CD4-positive, alpha-beta T cell treated with Interleukin-15 for 4 hours (primary cell): ENCODE data around the gene INPP5A.

Source experiments
- DNase-seq: peaks from one replicate; pipeline ENCODE4 v3.0.0-alpha.2; 2020; ENCODE audit warnings: low spot score

Gene INPP5A

GRCh38 chr10:132804287-132804686 is 266.7 kb downstream of the INPP5A start:
- DNase-seq = no peak

DNA sequence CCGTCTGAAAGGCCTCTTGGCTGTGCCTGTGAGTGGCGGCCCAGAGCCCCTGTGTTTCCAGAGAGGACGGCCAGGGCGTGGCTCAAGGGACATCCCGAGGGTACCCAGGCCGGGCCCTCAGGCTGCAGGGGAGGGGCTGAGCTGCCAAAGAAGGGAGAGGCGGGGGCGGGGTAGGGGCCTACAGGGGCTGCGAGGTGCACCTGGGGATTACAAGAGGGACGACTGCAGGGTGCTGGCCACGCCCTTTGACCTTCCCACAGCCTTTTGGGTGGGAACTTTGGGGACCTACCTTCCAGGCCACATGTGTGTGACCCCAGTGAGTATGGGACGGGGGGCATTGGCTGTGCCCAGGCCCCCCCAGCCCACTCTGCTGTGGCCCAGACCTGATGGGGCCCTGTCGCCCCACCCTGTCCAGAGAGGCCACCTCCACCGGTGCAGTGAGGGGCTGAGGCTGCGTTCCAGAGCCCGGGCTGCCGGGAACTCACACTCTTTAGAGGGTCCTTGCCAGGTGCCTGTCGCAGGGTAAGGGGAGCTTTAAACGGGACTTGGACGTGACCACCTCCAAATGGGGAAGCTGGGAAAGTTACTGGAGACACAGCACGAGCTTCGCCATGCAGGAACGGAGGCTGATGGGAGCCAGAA is 267.3 kb downstream of the INPP5A start:
- DNase-seq = no peak

DNA sequence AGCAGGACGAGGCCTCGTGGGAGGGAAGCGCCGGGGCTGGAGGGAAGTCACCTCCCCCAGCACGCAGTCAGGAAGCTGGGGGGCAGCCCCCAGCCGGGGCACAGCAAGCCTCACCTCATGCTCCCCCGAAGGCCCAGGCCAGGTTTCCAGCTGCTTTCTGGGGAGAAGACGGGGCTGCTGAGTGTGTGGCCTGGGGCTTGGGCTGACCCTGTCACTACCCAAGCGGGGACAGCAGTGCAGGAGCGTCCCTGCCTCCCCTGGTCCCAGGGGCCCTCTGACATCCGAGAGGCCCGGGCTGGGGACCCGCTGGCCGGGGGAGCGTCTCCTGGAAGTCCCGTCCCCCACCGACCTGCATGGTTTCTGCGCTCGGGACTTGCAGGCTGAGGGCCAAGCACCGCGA is 268.0 kb downstream of the INPP5A start:
- DNase-seq = no peak

DNA sequence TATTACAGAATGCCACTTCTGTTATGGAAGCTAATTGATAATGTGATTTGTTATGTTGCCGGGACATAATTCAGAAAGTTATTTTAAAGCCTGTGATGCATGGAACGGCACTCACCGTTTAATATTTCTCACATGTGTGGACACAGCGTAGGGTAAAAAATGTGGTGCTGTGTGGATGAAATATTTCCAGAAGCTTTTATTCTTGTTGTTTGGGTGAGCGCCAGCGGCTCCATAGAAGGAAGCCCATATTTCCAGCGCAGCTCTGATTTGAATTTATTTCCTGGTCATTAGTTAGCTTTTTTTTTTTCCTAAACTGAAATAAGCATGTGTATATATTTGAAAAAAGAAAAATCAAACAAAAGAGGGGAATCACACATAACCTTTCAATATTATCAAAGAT is 268.5 kb downstream of the INPP5A start:
- no peak for DNase-seq

- DNase-seq = no peak
Observed at GRCh38 chr10:132806561-132807003, 269.0 kb downstream of the INPP5A start.

GRCh38 chr10:132807621-132808049 is 270.0 kb downstream of the INPP5A start:
- no peak for DNase-seq

- DNase-seq = no peak
Observed at GRCh38 chr10:132808383-132809231, 271.0 kb downstream of the INPP5A start.

- no peak for DNase-seq
Observed at GRCh38 chr10:132809232-132810140, 271.9 kb downstream of the INPP5A start.

- DNase-seq = no peak
Observed at GRCh38 chr10:132810141-132810806, 272.7 kb downstream of the INPP5A start.

DNA sequence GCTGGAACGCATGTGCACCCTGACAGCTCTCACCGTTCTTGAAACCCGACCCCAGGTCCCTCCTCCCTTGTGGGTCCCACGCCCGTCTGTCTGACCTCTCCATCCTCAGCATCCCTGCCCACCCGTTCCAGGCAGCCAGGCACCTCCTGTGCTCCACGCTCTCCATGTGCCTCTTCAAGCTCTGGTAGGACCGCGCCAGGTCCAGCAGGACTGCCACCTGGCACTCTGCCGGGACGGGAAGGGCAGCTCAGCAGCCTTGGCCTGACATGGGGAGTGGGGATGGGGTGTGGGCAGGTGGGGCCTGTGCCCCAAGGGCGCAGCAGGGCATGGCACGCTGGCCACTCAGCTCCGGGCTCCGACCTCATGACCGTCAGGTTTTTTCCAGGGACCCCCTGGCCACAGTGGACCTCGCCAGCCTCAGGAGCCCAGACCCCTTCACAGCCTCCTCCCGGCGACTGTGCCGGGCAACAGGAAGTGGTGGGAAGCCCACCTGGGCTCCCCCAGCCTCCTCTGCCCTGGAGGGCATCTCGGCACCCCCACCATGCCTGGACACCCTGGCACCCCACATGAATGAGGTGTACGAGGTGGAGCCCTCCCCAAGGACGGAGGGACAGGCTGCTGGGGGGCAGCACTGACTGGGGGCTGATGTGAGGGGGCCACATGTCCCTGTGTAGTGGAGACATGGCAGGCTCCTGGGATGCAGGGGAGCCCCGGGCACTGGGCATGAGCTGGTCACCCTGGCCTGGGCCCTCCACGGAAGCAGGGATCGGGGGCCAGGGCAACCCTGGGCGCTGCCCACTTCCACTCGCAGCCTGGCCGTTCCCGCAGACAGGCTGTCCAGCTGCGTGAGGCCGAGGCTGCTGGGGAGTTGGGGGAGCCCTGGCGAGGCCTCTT is 273.5 kb downstream of the INPP5A start:
- DNase-seq = no peak

DNA sequence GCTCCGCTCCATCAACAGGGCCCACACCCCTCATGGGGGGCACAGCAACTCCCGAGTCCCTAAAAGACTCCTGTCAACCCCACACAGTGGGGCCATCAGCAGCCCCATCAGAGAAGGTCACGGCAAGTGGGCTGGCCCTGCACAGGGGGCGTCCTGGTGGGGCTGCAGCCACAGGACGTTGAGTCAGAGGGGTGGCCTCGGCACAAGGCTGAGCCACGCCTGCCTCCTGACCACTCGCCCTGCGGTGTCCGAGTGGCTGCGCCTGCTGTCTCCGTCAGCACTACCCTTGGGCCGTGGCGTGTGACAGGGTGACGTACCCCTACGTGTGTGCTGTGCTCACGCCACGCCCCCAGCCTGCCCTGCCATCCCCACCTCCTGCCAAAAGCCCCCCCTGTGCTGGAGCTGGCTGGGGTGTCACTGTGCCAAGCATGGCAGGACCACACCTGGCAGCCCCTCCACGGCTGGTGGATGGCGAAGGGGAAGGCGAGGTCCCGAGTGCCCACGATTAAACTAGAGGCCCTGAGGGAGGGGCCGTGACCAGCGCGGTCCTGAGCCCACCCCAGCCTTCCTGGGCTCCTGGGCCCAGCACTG is 274.4 kb downstream of the INPP5A start:
- no peak for DNase-seq

DNA sequence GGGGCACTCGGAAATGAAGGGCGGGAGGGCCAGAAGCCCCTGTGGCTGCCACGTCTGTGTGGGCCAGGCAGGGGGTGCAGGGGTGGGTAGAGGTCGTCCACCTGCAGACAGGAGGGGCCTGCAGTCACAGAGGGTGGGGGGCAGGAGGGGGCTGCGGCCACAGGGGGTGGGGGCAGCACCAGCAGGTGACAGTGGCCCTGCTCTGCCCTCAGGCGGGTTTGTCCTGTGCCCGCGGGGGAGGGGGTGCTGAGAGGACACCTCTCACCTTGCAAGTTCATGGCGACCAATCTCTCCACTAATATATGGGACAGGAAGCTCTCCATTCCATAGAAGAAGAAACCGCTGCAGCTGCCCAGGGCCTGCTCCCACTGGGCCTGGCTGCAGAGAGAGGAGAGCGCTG is 274.9 kb downstream of the INPP5A start:
- DNase-seq = no peak

DNA sequence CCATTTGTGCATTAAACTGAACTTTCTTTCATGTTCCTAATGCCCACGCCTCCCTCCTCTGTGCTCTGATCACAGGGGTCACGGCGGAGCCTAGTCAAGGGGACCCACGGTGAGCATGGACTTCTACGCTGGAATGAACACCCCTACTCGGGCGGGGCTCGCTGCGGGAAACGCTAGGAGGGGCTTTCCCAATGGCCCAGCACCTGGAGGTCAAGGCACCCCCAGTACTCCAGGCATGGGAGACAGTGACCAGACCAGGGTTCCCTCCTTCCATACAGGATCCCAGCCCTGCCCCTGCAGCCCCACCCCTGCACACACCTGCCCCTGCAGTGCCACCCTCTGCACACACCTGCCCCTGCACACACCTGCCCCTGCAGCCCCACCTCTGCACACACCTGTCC is 275.4 kb downstream of the INPP5A start:
- no peak for DNase-seq

DNA sequence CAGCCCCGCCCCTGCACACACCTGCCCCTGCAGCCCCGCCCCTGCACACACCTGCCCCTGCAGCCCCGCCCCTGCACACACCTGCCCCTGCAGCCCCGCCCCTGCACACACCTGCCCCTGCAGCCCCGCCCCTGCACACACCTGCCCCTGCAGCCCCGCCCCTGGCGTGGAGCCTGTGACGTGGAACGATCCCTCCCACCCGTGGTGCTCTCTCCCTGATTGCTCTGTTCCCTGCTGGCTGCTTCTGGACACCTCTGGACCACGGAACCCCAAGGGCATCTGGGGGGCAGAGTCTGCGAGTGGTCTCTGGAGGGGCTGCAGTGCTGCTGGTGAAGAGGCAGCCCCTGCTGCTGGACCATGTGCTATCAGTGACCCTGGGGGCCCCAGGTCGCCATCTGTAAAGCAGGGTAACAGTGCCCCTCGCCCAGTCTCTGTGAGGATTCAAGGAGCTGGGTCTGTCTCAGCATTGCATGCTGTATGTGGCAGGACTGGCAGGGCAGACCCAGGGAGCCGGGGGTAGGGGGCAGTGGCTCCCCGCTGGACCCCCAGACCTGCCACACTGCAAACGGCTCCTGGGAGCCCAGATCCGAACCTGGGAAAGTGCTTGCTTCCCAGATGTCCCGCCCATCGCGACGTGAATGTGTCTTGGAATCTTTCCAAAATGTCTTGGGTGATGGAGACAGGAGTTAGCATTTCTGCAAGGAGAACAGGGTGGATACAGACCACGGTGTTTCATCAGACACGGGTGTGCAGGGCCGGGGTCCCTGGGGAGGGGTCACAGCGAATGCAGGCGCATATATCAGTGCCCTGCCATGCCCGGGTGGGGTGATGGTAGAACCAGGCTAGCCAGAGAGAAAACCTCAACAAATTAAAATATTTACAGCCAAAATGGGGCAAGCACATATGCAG is 276.2 kb downstream of the INPP5A start:
- DNase-seq = no peak

DNA sequence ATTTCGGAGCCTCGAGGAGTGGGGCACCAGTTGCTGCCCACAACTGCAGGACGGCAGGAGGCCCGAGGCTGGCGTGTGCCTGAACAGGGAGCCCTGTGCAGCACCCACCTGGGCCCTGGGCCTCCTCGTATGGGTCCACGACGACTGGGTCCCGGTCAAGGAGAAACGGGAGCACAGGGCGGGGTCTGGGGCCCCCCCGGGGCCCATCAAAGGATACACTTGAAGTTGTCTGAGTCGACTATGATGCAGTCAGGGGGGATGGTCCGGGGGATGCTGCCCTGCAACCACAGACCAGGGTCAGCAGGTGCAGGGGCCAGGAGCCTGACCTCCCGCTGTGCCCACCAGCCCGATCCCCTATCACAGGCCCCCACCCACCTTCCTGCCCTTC is 276.9 kb downstream of the INPP5A start:
- DNase-seq = no peak

- no peak for DNase-seq
Observed at GRCh38 chr10:132815168-132815857, 277.7 kb downstream of the INPP5A start.

DNA sequence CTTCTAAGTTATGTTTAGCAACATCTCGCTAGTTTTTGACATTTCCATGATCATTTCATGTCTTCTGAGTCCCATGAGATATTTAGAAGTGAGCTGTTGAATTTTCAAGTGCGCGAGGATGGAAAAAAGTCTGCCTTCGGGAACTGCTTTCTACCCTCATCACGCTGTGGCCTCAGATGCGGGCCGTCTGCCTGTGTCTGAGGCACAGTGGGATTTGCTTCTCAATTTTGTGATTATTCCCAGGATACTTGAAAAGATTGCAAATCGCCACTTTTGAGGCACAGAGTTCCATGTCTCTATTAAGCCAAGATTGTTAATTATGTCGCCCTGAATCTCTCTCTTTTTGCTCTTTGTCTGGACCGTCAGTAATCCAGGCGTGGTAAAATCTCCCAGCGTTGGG is 279.1 kb downstream of the INPP5A start:
- no peak for DNase-seq

- no peak for DNase-seq
Observed at GRCh38 chr10:132817701-132818211, 280.2 kb downstream of the INPP5A start.

GRCh38 chr10:132820056-132820455 is 282.5 kb downstream of the INPP5A start:
- no peak for DNase-seq
